ENCODE data around the gene DENND10. TPM values are rescaled to one million over a fixed set of nuclear protein-coding genes. Genes with fewer than 3 reads are reported as not detected.

Gene DENND10
- total RNA-seq, 1 experiment from 2014 or later, result 60.6 TPM

DNA sequence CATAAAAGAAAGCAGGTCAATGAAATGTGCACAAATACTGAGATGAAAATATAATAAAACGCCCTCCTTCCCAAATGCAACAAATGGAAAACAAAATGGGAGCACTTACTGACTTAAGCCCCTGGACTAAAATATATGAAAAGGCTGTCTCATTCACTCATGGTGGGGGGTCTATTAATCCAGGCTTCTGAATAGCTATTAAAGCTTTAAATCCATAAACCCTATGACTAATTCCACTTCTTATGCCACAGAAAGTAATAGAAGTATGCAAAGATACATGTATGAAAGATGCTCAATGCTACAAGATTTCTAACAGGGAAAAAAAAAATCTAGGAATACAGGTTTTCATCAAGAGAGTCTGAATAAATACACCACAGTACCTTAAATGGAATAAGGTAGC, 43.8 kb upstream of the DENND10 start:
- H3K9me3 Mint-ChIP-seq, result no peaks in the 10 kb centered on the region
- no peak overlapping the region; the same call in 1 of the 2 replicates for H3K27ac Mint-ChIP-seq
- H3K36me3 Mint-ChIP-seq, result peaks cover 94% of the 10 kb centered on the region
- TF ChIP-seq, protein P1, sequence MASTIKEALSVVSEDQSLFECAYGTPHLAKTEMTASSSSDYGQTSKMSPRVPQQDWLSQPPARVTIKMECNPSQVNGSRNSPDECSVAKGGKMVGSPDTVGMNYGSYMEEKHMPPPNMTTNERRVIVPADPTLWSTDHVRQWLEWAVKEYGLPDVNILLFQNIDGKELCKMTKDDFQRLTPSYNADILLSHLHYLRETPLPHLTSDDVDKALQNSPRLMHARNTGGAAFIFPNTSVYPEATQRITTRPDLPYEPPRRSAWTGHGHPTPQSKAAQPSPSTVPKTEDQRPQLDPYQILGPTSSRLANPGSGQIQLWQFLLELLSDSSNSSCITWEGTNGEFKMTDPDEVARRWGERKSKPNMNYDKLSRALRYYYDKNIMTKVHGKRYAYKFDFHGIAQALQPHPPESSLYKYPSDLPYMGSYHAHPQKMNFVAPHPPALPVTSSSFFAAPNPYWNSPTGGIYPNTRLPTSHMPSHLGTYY (CRISPR knock-in tag; IDR thresholded peaks at IDR 0.05), result no peak
- TF ChIP-seq, protein P2, sequence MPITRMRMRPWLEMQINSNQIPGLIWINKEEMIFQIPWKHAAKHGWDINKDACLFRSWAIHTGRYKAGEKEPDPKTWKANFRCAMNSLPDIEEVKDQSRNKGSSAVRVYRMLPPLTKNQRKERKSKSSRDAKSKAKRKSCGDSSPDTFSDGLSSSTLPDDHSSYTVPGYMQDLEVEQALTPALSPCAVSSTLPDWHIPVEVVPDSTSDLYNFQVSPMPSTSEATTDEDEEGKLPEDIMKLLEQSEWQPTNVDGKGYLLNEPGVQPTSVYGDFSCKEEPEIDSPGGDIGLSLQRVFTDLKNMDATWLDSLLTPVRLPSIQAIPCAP (CRISPR knock-in tag; IDR thresholded peaks at IDR 0.05), result no peak
- TF ChIP-seq, protein P3, sequence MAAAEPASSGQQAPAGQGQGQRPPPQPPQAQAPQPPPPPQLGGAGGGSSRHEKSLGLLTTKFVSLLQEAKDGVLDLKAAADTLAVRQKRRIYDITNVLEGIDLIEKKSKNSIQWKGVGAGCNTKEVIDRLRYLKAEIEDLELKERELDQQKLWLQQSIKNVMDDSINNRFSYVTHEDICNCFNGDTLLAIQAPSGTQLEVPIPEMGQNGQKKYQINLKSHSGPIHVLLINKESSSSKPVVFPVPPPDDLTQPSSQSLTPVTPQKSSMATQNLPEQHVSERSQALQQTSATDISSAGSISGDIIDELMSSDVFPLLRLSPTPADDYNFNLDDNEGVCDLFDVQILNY (CRISPR knock-in tag; IDR thresholded peaks at IDR 0.05), result no peak
- TF ChIP-seq MYBL2 (CRISPR knock-in tag; IDR thresholded peaks at IDR 0.05) (no peak), ATF1 (CRISPR knock-in tag; IDR thresholded peaks at IDR 0.05) (no peak), KAT7 (CRISPR knock-in tag; IDR thresholded peaks at IDR 0.05; ENCODE audit: borderline replicate concordance) (no peak), TEAD4 (CRISPR knock-in tag; IDR thresholded peaks at IDR 0.05) (no peak), GTF2I (CRISPR knock-in tag; conservative IDR thresholded peaks at IDR 0.05) (no peak), ZNF671 (CRISPR knock-in tag; IDR thresholded peaks at IDR 0.05) (no peak), FOXP1 (CRISPR knock-in tag; IDR thresholded peaks at IDR 0.05; ENCODE audit: borderline replicate concordance) (no peak)
- TF ChIP-seq, protein P4, sequence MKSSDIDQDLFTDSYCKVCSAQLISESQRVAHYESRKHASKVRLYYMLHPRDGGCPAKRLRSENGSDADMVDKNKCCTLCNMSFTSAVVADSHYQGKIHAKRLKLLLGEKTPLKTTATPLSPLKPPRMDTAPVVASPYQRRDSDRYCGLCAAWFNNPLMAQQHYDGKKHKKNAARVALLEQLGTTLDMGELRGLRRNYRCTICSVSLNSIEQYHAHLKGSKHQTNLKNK (CRISPR knock-in tag; IDR thresholded peaks at IDR 0.05), result no peak
- TF ChIP-seq, protein P5, sequence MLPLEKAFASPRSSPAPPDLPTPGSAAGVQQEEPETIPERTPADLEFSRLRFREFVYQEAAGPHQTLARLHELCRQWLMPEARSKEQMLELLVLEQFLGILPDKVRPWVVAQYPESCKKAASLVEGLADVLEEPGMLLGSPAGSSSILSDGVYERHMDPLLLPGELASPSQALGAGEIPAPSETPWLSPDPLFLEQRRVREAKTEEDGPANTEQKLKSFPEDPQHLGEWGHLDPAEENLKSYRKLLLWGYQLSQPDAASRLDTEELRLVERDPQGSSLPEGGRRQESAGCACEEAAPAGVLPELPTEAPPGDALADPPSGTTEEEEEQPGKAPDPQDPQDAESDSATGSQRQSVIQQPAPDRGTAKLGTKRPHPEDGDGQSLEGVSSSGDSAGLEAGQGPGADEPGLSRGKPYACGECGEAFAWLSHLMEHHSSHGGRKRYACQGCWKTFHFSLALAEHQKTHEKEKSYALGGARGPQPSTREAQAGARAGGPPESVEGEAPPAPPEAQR (CRISPR knock-in tag; IDR thresholded peaks at IDR 0.05), result no peak
- TF ChIP-seq, protein P6, sequence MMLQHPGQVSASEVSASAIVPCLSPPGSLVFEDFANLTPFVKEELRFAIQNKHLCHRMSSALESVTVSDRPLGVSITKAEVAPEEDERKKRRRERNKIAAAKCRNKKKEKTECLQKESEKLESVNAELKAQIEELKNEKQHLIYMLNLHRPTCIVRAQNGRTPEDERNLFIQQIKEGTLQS (CRISPR knock-in tag; conservative IDR thresholded peaks at IDR 0.05), result no peak
- TF ChIP-seq, protein P7, sequence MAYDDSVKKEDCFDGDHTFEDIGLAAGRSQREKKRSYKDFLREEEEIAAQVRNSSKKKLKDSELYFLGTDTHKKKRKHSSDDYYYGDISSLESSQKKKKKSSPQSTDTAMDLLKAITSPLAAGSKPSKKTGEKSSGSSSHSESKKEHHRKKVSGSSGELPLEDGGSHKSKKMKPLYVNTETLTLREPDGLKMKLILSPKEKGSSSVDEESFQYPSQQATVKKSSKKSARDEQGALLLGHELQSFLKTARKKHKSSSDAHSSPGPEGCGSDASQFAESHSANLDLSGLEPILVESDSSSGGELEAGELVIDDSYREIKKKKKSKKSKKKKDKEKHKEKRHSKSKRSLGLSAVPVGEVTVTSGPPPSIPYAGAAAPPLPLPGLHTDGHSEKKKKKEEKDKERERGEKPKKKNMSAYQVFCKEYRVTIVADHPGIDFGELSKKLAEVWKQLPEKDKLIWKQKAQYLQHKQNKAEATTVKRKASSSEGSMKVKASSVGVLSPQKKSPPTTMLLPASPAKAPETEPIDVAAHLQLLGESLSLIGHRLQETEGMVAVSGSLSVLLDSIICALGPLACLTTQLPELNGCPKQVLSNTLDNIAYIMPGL (CRISPR knock-in tag; IDR thresholded peaks at IDR 0.05), result no peak
- no peak overlapping the region for H3K4me3 Mint-ChIP-seq
- ChIA-PET CTCF (no interaction called here), POLR2A (no interaction called here)
- no peak for DNase-seq (ENCODE audit: low spot score)
- H3K4me1 Mint-ChIP-seq, result no peaks in the 10 kb centered on the region
- no peaks in the 10 kb centered on the region for H3K27me3 Mint-ChIP-seq (ENCODE audit: low read depth)
- no peak for ATAC-seq

DNA sequence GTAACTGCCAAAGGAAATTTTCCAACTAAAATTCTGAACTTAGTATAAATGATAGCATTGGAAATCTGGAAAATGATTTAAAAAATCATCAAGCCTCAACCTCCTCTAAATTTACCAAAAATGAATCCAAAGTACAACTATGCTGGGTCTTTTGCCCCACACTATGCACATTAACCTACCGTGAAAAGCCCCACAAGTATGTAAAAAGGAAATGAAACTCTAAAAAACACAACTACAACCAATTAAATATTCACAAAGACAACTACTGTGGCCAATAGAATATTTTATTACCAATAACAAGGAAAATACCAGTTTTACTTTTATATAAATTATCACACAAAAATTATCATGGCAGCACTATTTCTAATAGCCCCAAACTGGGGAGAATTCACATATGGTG, 42.6 kb upstream of the DENND10 start:
- ATAC-seq (no peak), DNase-seq (ENCODE audit: low spot score) (no peak)
- ChIA-PET CTCF (no interaction called here), POLR2A (no interaction called here)
- no peaks in the 10 kb centered on the region for H3K4me1 Mint-ChIP-seq
- no peaks in the 10 kb centered on the region for H3K9me3 Mint-ChIP-seq
- H3K36me3 Mint-ChIP-seq, result peaks cover 95% of the 10 kb centered on the region
- peak overlapping the region; percentile 29; the same call in 1 of the 2 replicates for H3K27ac Mint-ChIP-seq
- H3K4me3 Mint-ChIP-seq, result no peak overlapping the region
- no peaks in the 10 kb centered on the region for H3K27me3 Mint-ChIP-seq (ENCODE audit: low read depth)
- no peak for TF ChIP-seq ZBTB21 (CRISPR knock-in tag; IDR thresholded peaks at IDR 0.05; ENCODE audit: borderline replicate concordance)
- TF ChIP-seq ZNF219 (CRISPR knock-in tag; IDR thresholded peaks at IDR 0.05; ENCODE audit: borderline replicate concordance), result no peak
- TF ChIP-seq, protein P8, sequence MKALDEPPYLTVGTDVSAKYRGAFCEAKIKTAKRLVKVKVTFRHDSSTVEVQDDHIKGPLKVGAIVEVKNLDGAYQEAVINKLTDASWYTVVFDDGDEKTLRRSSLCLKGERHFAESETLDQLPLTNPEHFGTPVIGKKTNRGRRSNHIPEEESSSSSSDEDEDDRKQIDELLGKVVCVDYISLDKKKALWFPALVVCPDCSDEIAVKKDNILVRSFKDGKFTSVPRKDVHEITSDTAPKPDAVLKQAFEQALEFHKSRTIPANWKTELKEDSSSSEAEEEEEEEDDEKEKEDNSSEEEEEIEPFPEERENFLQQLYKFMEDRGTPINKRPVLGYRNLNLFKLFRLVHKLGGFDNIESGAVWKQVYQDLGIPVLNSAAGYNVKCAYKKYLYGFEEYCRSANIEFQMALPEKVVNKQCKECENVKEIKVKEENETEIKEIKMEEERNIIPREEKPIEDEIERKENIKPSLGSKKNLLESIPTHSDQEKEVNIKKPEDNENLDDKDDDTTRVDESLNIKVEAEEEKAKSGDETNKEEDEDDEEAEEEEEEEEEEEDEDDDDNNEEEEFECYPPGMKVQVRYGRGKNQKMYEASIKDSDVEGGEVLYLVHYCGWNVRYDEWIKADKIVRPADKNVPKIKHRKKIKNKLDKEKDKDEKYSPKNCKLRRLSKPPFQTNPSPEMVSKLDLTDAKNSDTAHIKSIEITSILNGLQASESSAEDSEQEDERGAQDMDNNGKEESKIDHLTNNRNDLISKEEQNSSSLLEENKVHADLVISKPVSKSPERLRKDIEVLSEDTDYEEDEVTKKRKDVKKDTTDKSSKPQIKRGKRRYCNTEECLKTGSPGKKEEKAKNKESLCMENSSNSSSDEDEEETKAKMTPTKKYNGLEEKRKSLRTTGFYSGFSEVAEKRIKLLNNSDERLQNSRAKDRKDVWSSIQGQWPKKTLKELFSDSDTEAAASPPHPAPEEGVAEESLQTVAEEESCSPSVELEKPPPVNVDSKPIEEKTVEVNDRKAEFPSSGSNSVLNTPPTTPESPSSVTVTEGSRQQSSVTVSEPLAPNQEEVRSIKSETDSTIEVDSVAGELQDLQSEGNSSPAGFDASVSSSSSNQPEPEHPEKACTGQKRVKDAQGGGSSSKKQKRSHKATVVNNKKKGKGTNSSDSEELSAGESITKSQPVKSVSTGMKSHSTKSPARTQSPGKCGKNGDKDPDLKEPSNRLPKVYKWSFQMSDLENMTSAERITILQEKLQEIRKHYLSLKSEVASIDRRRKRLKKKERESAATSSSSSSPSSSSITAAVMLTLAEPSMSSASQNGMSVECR (CRISPR knock-in tag; IDR thresholded peaks at IDR 0.05; ENCODE audit: borderline replicate concordance), result no peak
- TF ChIP-seq NR2C2 (CRISPR knock-in tag; IDR thresholded peaks at IDR 0.05), result no peak
- TF ChIP-seq IRF2 (CRISPR knock-in tag; IDR thresholded peaks at IDR 0.05; ENCODE audit: borderline replicate concordance, low read depth), result no peak
- TF ChIP-seq, protein P9, sequence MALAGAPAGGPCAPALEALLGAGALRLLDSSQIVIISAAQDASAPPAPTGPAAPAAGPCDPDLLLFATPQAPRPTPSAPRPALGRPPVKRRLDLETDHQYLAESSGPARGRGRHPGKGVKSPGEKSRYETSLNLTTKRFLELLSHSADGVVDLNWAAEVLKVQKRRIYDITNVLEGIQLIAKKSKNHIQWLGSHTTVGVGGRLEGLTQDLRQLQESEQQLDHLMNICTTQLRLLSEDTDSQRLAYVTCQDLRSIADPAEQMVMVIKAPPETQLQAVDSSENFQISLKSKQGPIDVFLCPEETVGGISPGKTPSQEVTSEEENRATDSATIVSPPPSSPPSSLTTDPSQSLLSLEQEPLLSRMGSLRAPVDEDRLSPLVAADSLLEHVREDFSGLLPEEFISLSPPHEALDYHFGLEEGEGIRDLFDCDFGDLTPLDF (CRISPR knock-in tag; IDR thresholded peaks at IDR 0.05), result no peak
- no peak for TF ChIP-seq CREB1 (CRISPR knock-in tag; IDR thresholded peaks at IDR 0.05)
- TF ChIP-seq MYBL2 (CRISPR knock-in tag; IDR thresholded peaks at IDR 0.05), result no peak
- TF ChIP-seq NFATC4 (CRISPR knock-in tag; IDR thresholded peaks at IDR 0.05), result no peak
- TF ChIP-seq, protein P10, sequence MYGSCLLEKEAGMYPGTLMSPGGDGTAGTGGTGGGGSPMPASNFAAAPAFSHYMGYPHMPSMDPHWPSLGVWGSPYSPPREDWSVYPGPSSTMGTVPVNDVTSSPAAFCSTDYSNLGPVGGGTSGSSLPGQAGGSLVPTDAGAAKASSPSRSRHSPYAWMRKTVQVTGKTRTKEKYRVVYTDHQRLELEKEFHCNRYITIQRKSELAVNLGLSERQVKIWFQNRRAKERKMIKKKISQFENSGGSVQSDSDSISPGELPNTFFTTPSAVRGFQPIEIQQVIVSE (CRISPR knock-in tag; IDR thresholded peaks at IDR 0.05; ENCODE audit: borderline replicate concordance), result no peak
